Sigmoid colon (tissue), 3 donors: ENCODE measurements around the gene SNRNP48.

Source experiments
- CTCF ChIP-seq, 4 experiments: fragments of 450-650 bp in 3 of 4; fragments of 200-600 bp in 1 of 4; IDR thresholded peaks; one replicate each; pipeline ENCODE4 v1.5.1; 2016 to 2019; ENCODE audit warnings: antibody characterized with exemption in 4 of 4, mild to moderate bottlenecking in 3 of 4, moderate library complexity in 2 of 4
- POLR2A ChIP-seq, 2 donors: fragments of 450-650 bp; IDR thresholded peaks; one replicate each; pipeline ENCODE4 v1.6.1; 2016; ENCODE audit warnings: antibody characterized with exemption in 2 of 2, mild to moderate bottlenecking in 2 of 2, moderate library complexity in 2 of 2

- no peak for TF ChIP-seq CTCF (IDR thresholded peaks at IDR 0.05)
- TF ChIP-seq POLR2A (IDR thresholded peaks at IDR 0.05) = no peak
Measured at GRCh38 chr6:7554533-7555275, 35.3 kb upstream of the SNRNP48 start.
